ENCODE results near the gene CAND1.

- no peak for TF ChIP-seq POLR2AphosphoS5 (IDR thresholded peaks at IDR 0.05; ENCODE audit: low read depth, low read length)
- no peak for TF ChIP-seq POLR2A (IDR thresholded peaks at IDR 0.05; ENCODE audit: low read depth, low read length)
- TF ChIP-seq TAF1 (IDR thresholded peaks at IDR 0.05; ENCODE audit: low read depth, low read length) = no peak
- no peak for TF ChIP-seq PAX5 (IDR thresholded peaks at IDR 0.05; ENCODE audit: insufficient read depth, low read length, severe bottlenecking)
- TF ChIP-seq POU2F2 (IDR thresholded peaks at IDR 0.05; ENCODE audit: low read depth, low read length) = no peak
- no peak for TF ChIP-seq SPI1 (IDR thresholded peaks at IDR 0.05; ENCODE audit: low read depth, low read length)
Measured at GRCh38 chr12:67263471-67263870, 5.7 kb upstream of the CAND1 start.

Measured in GM12891 (cell line).